Skeletal muscle satellite cell (primary cell): Measurements from ENCODE around the gene ANK3.

ENCODE experiments used
- H3K27me3 ChIP-seq: 2 replicates; pipeline ENCODE4 v1.7.0; 2013; ENCODE audit warnings: low read length; ENCODE audit not compliant: control insufficient read depth, insufficient read depth
- H3K36me3 ChIP-seq: 2 replicates; pipeline ENCODE4 v1.7.0; 2013; ENCODE audit warnings: mild to moderate bottlenecking, control low read depth, low read length; ENCODE audit not compliant: insufficient read depth
- H3K4me1 ChIP-seq: 2 replicates; pipeline ENCODE4 v1.7.0; 2013; ENCODE audit warnings: low read length; ENCODE audit not compliant: control insufficient read depth, insufficient read depth
- H3K4me2 ChIP-seq: 2 replicates; pipeline ENCODE4 v1.7.0; 2013; ENCODE audit warnings: mild to moderate bottlenecking, low read length
- H3K4me3 ChIP-seq: 2 replicates; pipeline ENCODE4 v1.7.0; 2013; ENCODE audit warnings: low read length
- H3K9ac ChIP-seq: 2 replicates; pipeline ENCODE4 v1.7.0; 2013; ENCODE audit warnings: mild to moderate bottlenecking, low read depth, low read length, moderate library complexity
- H3K9me3 ChIP-seq: replicated peaks from 2 replicates; pipeline ENCODE4 v1.7.0; 2013; ENCODE audit warnings: mild to moderate bottlenecking, control low read depth, low read length

Gene ANK3

DNA sequence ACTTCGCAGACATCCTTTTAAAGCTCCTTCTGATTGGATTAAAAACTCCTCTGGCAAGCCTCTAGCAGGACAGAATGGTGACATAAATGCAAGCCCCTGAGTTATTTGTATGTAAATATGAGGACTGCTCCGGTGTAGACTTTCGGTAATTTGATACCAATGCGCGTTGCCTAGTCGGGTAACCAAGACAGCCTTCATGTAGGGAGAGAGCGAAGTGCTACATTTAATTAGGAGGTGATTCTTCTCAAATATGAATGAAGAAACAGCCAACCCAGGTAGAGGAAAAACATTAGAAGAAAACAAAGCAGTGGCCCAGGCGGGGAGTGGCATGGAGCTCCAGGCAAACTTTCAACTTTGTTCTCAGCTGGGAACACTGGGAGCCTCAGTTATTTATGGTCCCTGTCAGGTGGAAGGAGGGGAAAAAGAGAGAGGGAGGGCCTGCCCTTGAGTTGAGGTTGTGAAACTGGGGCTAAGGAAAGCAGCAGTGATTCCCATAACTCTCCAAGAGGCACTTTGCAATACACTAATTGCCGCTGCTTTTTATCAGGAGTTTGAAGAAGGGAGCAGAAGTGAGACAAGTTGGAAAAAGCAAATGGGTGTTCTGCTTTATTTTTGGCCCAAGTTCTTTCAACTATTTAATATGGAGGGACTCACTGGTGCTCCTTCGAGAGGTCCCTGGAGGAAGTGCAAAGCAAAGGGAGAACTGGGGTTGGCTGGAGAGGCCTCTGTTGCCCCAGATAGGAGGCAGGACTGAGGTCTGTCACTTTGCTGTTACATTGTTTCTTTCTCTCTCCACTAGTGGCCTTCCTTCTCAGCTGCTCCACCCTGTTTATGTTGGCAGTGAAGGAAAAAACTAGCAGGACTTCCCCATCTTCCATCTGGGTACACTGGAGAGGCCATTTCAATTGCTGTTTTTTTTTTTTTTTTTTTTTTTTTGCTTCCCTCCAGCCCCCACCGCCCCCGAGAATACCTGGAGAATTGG, 248.7 kb downstream of the ANK3 start:
- peak overlapping the region; percentile 18 for H3K9ac ChIP-seq
- H3K4me1 ChIP-seq: peaks cover 41% of the 10 kb centered on the region
- H3K27me3 ChIP-seq: no peaks in the 10 kb centered on the region
- H3K9me3 ChIP-seq: no peaks in the 10 kb centered on the region
- H3K4me2 ChIP-seq: peak overlapping the region; percentile 49
- no peaks in the 10 kb centered on the region for H3K36me3 ChIP-seq
- H3K4me3 ChIP-seq: no peak overlapping the region

DNA sequence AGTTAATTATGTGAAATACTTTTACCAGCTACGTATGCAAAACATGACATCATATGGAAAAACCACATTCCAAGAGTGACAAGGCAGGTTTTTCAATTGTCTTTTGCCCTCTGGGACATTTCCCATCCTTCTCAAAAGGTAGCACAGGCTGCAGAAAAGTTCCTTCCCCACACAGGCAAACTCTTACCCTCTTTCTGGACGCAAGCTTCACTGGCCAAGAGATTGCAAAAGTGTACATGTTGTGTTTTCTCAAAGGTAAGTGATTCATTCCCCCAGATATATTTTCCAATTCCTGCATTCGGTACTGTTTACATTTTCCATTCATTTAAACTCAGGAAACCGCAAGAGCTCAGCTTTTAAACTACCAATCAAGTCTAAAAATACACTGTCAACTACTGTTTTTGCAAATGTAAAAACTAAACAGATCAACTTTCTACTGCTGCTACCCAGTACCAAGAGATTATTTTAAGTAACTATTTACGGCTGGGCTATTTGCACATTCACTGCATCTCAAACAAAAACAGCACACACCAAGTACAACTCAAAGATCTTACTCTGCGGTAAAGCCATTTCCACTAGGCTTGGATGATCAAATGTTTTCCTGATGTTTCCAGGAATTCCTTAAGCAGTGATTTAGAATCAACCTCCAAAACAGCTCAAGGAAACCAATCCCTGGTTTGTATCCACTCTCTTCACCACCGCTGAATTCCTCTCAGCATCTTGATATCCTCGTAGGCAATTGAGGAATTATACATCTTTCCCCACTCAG, 249.7 kb downstream of the ANK3 start:
- Histone ChIP-seq H3K9me3 (no peaks in the 10 kb centered on the region), H3K4me1 (peaks cover 41% of the 10 kb centered on the region), H3K36me3 (no peaks in the 10 kb centered on the region), H3K4me3 (no peak overlapping the region), H3K27me3 (no peaks in the 10 kb centered on the region), H3K4me2 (peak overlapping the region; percentile 49), H3K9ac (peak overlapping the region; percentile 18)

DNA sequence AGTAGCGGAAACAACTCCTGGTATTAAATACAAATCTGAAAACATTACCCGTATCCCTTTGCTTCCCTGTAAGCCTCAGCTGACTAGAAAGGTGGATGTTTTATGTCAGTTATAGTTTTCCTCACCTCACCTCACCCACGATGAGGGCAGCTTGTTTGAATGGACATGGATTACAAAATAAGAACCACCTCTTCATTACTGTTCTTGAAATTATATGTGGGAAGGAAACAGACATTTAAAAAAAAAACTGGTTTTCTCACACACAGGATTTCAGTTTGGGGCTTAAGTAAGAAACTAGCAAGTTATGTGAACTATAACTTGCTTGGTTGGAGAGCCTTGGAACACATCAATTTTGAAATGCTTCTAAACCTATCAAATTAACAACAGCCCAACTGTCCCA, 250.4 kb downstream of the ANK3 start:
- no peaks in the 10 kb centered on the region for H3K9me3 ChIP-seq
- H3K9ac ChIP-seq: no peak overlapping the region
- H3K36me3 ChIP-seq: no peaks in the 10 kb centered on the region
- peaks cover 41% of the 10 kb centered on the region for H3K4me1 ChIP-seq
- peak overlapping the region; percentile 49 for H3K4me2 ChIP-seq
- no peak overlapping the region for H3K4me3 ChIP-seq
- no peaks in the 10 kb centered on the region for H3K27me3 ChIP-seq

DNA sequence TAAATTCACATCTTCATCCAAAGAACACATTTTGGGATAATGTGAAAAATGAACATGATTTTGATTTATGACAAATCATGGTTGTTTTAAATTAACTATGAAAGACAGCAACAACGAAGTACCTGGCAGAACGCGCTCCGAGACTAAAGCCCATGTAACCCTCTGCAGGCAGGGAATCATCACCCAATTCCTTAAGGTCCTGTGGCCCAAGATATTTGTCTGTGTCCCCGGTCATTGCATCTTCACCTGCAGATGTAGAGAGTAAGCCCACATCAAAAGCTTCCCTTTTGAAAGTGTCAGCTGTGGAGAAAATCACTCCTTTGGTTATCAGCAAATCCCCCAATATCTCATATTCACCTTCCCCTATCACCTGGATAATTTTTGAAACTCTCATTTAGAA, 250.8 kb downstream of the ANK3 start:
- Histone ChIP-seq H3K4me3 (no peak overlapping the region), H3K9ac (no peak overlapping the region), H3K4me2 (no peak overlapping the region), H3K27me3 (no peaks in the 10 kb centered on the region), H3K4me1 (peaks cover 41% of the 10 kb centered on the region), H3K36me3 (no peaks in the 10 kb centered on the region), H3K9me3 (no peaks in the 10 kb centered on the region)

DNA sequence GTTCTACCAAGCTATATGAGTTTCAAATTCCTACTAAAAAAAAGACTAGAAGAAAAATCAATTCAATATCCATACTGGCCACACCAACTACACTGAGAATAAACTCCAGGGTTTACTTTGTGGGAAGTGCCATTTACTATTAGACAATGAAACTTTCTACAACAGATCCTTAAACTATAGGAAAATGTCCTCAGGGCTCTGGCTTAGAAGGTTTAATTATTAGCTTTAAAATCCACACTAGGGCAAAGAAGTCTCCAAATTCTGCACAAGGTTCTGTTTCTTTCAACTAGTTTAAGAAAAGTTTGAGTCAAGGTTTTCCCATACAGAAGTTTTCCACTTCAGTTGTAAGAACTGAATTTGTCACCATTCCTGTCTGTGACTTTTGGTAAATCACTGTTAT, 251.6 kb downstream of the ANK3 start:
- Histone ChIP-seq H3K4me2 (no peak overlapping the region), H3K4me1 (peaks cover 41% of the 10 kb centered on the region), H3K9ac (no peak overlapping the region), H3K36me3 (no peaks in the 10 kb centered on the region), H3K4me3 (no peak overlapping the region), H3K27me3 (no peaks in the 10 kb centered on the region), H3K9me3 (no peaks in the 10 kb centered on the region)

DNA sequence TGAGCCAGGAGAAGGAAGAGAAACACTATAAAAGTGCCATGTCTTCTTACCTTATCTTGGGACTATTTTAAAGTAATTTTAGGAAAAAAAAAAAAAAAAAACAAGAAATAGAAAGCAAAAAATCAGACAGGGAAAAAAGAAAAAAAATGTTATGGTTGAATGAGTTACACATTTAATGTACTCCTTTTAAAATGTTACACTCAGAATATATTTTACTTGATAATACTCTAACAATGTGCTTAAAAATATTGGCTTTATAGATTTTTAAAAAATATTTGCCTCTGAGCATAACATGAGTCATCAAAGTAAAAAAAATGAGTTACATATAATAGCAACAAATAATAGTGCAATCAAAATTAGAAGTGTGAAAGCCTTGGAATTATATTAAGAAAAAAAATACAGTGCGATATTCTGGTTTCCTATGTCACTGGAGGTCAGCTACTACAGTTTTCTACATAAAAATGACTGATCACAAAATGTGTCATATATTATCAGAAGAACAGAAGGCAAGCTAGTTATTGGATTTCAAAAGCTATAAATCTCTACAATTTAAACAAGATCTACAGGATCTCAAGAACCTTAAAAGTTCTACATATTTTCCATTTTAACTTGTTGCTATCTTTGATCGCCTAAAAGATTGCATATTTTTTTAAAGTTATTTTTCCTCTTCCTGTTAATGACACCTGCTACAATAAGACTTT, 252.2 kb downstream of the ANK3 start:
- Histone ChIP-seq H3K36me3 (no peaks in the 10 kb centered on the region), H3K9ac (no peak overlapping the region), H3K4me2 (peak overlapping the region; percentile 36), H3K4me3 (no peak overlapping the region), H3K9me3 (no peaks in the 10 kb centered on the region), H3K4me1 (peaks cover 41% of the 10 kb centered on the region), H3K27me3 (no peaks in the 10 kb centered on the region)

DNA sequence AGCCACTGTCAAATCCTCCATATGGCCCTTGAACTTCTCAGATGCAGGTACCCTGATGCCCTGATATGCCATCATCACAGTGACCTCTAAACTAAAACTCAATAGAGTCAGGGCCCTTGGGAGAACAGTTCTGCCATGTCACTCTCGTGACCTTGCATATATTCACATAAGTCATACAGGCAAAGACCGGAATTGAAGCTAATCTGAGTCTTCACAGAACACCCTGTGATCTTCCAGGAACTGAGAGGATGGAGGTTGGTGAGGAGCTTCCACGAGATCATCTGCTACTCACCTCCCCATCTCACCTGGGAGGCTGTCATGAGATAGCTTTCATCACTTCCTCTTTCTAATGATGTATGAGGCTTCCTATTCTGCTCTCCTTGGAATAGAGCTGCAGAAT, 254.7 kb downstream of the ANK3 start:
- Histone ChIP-seq H3K4me2 (no peak overlapping the region), H3K27me3 (no peaks in the 10 kb centered on the region), H3K4me3 (no peak overlapping the region), H3K9me3 (no peaks in the 10 kb centered on the region), H3K36me3 (no peaks in the 10 kb centered on the region), H3K9ac (no peak overlapping the region), H3K4me1 (peaks cover 24% of the 10 kb centered on the region)

DNA sequence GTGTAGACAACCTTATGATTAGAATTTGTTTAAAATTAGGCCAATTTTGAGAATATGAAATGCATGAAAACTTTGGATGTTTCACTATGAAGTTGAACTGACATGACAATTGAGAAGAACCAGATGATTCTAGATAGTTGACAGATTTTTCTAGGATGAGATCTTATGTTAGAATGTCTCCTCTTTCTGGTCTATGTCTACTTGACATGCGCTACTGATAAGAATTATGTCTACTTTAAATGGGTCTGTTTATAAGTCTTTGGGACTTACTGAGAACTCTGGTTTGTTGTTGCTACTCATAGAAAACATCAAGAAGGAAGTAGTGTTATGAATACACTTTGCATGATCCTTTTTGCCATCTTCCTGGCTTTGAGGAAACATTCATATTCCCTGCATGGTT, 255.1 kb downstream of the ANK3 start:
- H3K9ac ChIP-seq: no peak overlapping the region
- H3K9me3 ChIP-seq: no peaks in the 10 kb centered on the region
- no peaks in the 10 kb centered on the region for H3K27me3 ChIP-seq
- no peak overlapping the region for H3K4me3 ChIP-seq
- peaks cover 20% of the 10 kb centered on the region for H3K4me1 ChIP-seq
- H3K36me3 ChIP-seq: no peaks in the 10 kb centered on the region
- no peak overlapping the region for H3K4me2 ChIP-seq

DNA sequence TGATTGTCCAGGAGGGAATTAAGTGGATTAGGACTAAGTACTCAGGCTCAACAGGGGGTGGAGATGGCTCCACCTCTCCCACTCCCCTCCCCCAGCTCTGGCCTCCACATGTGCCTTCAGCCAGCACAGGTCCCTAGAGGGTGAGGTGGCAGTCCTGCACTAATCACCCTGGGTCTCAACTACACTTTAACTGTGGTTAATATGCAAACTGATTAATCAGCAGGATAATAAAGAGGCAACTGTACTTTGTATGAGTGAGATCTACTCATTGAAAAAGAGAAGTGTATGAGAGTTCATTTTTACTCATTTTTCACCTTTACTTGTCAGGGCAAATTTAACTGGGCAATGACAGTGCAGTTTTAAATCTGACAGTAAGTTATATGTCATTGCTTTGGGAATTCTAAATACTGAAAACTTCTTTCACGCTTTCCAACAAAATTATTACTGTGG, 259.5 kb downstream of the ANK3 start:
- Histone ChIP-seq H3K36me3 (no peaks in the 10 kb centered on the region), H3K9me3 (no peaks in the 10 kb centered on the region), H3K4me2 (no peak overlapping the region), H3K9ac (no peak overlapping the region), H3K4me1 (no peaks in the 10 kb centered on the region), H3K4me3 (no peak overlapping the region), H3K27me3 (no peaks in the 10 kb centered on the region)

DNA sequence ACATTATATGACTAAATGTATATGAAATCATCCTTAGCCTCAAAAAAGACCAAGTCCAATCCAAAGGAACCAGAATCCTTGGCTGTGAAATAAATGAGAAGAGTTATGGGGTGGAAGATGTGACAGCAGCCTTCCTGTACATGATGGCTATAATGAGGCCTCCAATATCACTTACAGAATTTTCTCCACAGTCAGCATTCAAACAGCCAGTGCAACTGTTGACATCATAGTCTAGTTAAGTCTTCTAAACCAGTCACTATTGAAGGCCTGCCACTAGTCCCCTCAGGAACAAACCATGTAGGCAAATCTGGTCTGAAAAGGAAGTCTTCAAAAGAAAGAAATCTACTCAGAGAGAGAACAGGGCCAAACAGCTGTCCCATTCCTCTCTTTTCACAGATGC, 263.8 kb downstream of the ANK3 start:
- Histone ChIP-seq H3K36me3 (no peaks in the 10 kb centered on the region), H3K4me2 (no peak overlapping the region), H3K4me1 (peaks cover 23% of the 10 kb centered on the region), H3K27me3 (no peaks in the 10 kb centered on the region), H3K4me3 (no peak overlapping the region), H3K9ac (no peak overlapping the region), H3K9me3 (no peaks in the 10 kb centered on the region)

DNA sequence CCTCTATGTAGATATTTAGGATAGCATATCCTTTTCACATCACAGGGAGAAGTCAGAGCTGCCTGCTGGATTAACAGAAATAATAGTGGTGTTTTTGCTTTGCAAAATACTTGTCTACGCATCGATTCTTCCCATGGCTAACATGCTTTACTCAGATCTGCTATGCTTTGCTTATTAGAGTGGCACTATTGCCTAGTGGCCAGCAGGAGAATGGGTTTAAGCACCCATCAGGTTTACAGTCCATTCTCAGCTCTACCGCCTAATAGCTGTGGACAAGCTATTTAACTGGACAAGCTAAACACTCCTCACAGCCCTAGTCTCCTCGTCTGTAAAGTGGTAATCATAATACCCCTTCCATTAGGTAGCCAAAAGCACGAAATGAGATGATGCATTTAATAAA, 265.1 kb downstream of the ANK3 start:
- Histone ChIP-seq H3K36me3 (no peaks in the 10 kb centered on the region), H3K9ac (no peak overlapping the region), H3K4me3 (no peak overlapping the region), H3K4me2 (no peak overlapping the region), H3K27me3 (no peaks in the 10 kb centered on the region), H3K4me1 (peaks cover 23% of the 10 kb centered on the region), H3K9me3 (no peaks in the 10 kb centered on the region)
